Osteoblast (primary cell): ENCODE measurements around the gene PALS2. TPM values are rescaled to one million over a fixed set of nuclear protein-coding genes. Genes with fewer than 3 reads are reported as not detected.

Experiments used
- DNase-seq: peaks from one replicate; pipeline ENCODE4 v3.0.0; 2011; ENCODE audit warnings: low spot score, mixed read lengths; ENCODE audit not compliant: insufficient read length; ENCODE audit errors: missing footprints
- H2AFZ ChIP-seq: 2 replicates; pipeline ENCODE4 v1.6.0; 2011; ENCODE audit warnings: mild to moderate bottlenecking, low read length
- H3K27ac ChIP-seq: 2 replicates; pipeline ENCODE4 v1.5.1; 2011; ENCODE audit warnings: mild to moderate bottlenecking, low read depth, low read length, moderate library complexity
- H3K27me3 ChIP-seq: 2 replicates; pipeline ENCODE4 v1.6.0; 2012; ENCODE audit warnings: mild to moderate bottlenecking, control low read depth, inconsistent platforms, low read length, moderate library complexity; ENCODE audit not compliant: insufficient read depth
- H3K36me3 ChIP-seq: 2 replicates; pipeline ENCODE4 v1.5.1; 2011; ENCODE audit warnings: mild to moderate bottlenecking, low read length, control low read depth, moderate library complexity; ENCODE audit not compliant: insufficient read depth
- H3K4me1 ChIP-seq: 2 replicates; pipeline ENCODE4 v1.5.1; 2011; ENCODE audit warnings: mild to moderate bottlenecking, low read length, control low read depth, moderate library complexity; ENCODE audit not compliant: insufficient read depth
- H3K4me2 ChIP-seq: 2 replicates; pipeline ENCODE4 v1.6.0; 2011; ENCODE audit warnings: mild to moderate bottlenecking, low read length; ENCODE audit not compliant: insufficient read depth
- H3K4me3 ChIP-seq: fragments of 200-600 bp; sonication (generic); 3 replicates; pipeline ENCODE4 v1.5.1; 2012; ENCODE audit warnings: mild to moderate bottlenecking, low read length, inconsistent platforms; ENCODE audit not compliant: insufficient read depth
- H3K79me2 ChIP-seq: 2 replicates; pipeline ENCODE4 v1.6.0; 2012; ENCODE audit warnings: mild to moderate bottlenecking, low read length, control low read depth, inconsistent platforms; ENCODE audit not compliant: insufficient read depth
- H3K9me3 ChIP-seq: 2 replicates; pipeline ENCODE4 v1.5.1; 2011; ENCODE audit warnings: low read depth, low read length, control low read depth
- H4K20me1 ChIP-seq: 2 replicates; pipeline ENCODE4 v1.6.0; 2012; ENCODE audit warnings: mild to moderate bottlenecking, low read length, control low read depth; ENCODE audit not compliant: insufficient read depth
- total RNA-seq: library from RNA; depleted of rRNA; stranded (reverse); fragments of >200 nt; gene quantifications from 2 replicates; pipeline ENCODE4 v1.2.3, GENCODE V29; 2012
- TF ChIP-seq, protein P1 (sequence below): IDR thresholded peaks from 2 replicates; pipeline ENCODE4 v1.5.1; 2011; ENCODE audit warnings: mild to moderate bottlenecking, low read depth, low read length, moderate library complexity; ENCODE audit errors: extremely low read depth

The PALS2 gene
- total RNA-seq, 1 donor, result 63.3 TPM

DNA sequence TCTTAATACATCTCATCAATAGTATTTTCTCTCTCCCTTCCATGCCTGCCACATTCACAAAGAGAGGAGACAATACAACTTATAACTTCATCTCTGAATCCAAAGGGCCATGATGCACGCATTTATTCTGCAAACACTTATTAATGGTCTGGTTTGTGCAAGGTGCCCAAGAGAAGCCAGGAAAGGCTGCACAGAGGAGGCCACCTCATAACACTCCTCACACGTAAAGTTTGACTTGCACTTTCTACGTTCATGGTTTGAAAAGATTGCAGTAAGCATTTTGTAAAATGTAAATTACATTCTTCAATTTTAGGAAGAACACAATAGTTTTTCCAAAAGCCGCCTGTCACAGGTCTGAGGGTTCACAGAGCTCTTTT is 1.2 kb upstream of the PALS2 start:
- H3K36me3 ChIP-seq, result no peaks in the 10 kb centered on the region
- no peak overlapping the region for H2AFZ ChIP-seq
- peaks cover 32% of the 10 kb centered on the region for H3K79me2 ChIP-seq
- peak; percentile 60 for DNase-seq
- no peak overlapping the region for H3K27ac ChIP-seq
- H4K20me1 ChIP-seq, result peaks cover 17% of the 10 kb centered on the region
- H3K27me3 ChIP-seq, result peaks cover 15% of the 10 kb centered on the region
- peak overlapping the region; percentile 91 for H3K4me3 ChIP-seq
- peaks cover 21% of the 10 kb centered on the region for H3K4me1 ChIP-seq
- peak overlapping the region; percentile 92 for H3K4me2 ChIP-seq
- H3K9me3 ChIP-seq, result no peaks in the 10 kb centered on the region
- TF ChIP-seq, protein P1, sequence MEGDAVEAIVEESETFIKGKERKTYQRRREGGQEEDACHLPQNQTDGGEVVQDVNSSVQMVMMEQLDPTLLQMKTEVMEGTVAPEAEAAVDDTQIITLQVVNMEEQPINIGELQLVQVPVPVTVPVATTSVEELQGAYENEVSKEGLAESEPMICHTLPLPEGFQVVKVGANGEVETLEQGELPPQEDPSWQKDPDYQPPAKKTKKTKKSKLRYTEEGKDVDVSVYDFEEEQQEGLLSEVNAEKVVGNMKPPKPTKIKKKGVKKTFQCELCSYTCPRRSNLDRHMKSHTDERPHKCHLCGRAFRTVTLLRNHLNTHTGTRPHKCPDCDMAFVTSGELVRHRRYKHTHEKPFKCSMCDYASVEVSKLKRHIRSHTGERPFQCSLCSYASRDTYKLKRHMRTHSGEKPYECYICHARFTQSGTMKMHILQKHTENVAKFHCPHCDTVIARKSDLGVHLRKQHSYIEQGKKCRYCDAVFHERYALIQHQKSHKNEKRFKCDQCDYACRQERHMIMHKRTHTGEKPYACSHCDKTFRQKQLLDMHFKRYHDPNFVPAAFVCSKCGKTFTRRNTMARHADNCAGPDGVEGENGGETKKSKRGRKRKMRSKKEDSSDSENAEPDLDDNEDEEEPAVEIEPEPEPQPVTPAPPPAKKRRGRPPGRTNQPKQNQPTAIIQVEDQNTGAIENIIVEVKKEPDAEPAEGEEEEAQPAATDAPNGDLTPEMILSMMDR, result no peak

DNA sequence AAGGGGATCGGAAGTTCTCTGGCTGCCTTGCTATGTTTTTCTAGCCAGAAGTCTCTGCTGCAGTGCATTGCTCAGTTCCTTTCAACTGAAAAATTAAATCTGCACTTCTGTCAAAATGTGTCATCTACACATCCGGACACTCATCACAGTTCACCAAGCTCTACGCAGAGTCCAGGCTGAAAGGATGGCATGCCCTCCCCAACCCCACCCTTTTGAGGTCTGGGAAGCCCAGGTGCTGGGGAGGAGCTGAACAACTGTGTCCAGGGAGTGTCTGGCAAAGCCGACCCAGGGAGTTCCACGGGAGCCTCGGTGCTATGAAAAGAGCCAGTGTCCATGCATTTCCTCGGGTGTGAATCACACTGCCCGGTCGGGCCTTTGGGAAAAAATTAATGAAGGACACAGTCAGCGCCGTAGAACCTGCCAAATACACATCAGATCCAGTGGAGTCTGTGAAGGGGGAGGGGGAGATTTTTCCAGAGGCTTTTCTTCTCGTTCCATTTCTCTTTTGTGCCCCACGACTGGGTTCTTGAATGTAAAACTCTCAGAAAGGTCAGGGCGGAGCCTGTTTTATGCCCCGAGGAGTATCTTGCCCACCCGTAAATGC is 757 bp upstream of the PALS2 start:
- DNase-seq, result peak; percentile 93
- Histone ChIP-seq H3K36me3 (no peaks in the 10 kb centered on the region), H3K4me2 (peak overlapping the region; percentile 92), H3K27ac (peak overlapping the region; percentile 36), H3K79me2 (peaks cover 36% of the 10 kb centered on the region), H2AFZ (peak overlapping the region; percentile 93), H3K4me3 (peak overlapping the region; percentile 91), H3K9me3 (no peaks in the 10 kb centered on the region), H4K20me1 (peaks cover 18% of the 10 kb centered on the region), H3K4me1 (peaks cover 21% of the 10 kb centered on the region), H3K27me3 (peaks cover 15% of the 10 kb centered on the region)
- TF ChIP-seq, protein P1, result no peak

DNA sequence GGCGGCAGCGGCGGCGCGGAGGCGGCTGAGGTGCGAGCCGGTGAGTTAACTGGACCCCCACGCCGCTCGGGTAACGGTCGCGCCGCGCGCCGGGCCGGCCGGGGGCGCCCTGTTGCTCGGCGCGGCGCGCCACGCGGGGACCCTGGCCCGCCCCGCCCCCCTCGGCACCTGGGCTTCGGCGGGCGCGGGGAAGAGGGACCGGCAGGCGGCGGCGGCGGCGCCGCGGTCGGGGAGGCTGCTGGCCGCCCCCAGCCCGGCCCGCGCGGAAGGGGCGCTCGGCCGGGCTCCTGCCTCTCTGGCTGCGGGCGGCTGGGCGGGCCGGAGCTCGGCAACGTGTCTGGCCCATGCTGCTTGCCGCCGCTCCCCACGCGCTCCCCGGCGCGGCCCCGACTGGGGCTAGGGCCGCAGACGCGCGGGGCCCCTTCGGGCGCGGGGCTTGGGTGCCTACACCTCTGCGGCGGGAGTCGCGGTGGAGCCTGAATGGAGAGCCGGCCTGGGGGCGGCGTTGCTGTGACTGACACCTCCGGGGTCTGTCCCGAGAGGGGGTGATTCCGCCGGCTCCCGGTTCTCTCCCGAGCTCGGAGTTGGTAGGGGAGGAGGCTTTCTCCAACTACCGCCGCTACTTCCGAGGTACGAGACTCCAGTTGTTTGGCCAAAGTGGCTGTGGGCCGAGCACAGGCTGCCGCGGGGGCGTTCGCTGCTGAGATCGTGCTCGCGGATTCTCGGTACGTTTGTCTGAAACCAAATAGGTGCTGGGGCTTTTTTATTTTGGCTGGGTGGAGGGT is 494 bp downstream of the PALS2 start:
- Histone ChIP-seq H3K27ac (peak overlapping the region; percentile 42), H3K79me2 (peaks cover 49% of the 10 kb centered on the region), H2AFZ (peak overlapping the region; percentile 81), H3K36me3 (no peaks in the 10 kb centered on the region), H3K4me1 (peaks cover 21% of the 10 kb centered on the region), H3K27me3 (peaks cover 9% of the 10 kb centered on the region), H3K9me3 (no peaks in the 10 kb centered on the region), H3K4me2 (peak overlapping the region; percentile 86), H4K20me1 (peaks cover 24% of the 10 kb centered on the region), H3K4me3 (peak overlapping the region; percentile 91)
- DNase-seq, result peak; percentile 96
- TF ChIP-seq, protein P1, result no peak

DNA sequence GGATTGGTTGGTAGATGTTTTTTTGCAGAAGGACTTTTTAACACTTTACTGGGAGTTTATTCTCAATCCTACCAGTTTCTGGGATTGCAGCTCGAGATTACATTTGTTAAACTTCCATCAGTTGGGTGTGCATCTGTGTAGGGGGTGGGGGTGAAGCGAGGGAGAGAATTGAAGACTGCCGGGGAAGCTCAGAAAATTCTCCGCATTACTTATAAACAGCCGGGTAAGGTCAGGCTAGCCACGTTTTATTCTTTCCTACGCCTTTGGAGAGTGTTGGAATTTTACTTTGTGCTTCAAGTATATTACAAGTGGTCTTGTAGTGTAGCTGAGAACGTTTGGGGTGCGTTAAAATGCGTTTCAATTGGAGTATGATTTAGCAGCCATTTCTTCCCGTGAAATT is 1.1 kb downstream of the PALS2 start:
- Histone ChIP-seq H3K36me3 (no peaks in the 10 kb centered on the region), H3K27me3 (peaks cover 6% of the 10 kb centered on the region), H4K20me1 (peaks cover 30% of the 10 kb centered on the region), H3K4me2 (peak overlapping the region; percentile 86), H3K27ac (peak overlapping the region; percentile 42), H2AFZ (peak overlapping the region; percentile 81), H3K79me2 (peaks cover 55% of the 10 kb centered on the region), H3K4me3 (peak overlapping the region; percentile 91), H3K9me3 (no peaks in the 10 kb centered on the region), H3K4me1 (peaks cover 21% of the 10 kb centered on the region)
- TF ChIP-seq, protein P1, result no peak
- peak; percentile 89 for DNase-seq
